Stimulated activated naive CD8-positive, alpha-beta T cell treated with anti-CD3 and anti-CD28 coated beads, Interleukin-15, amount 100 ng/mL, for 72 hours (primary cell): ENCODE data around the gene RUNX2.

Experiments used
- ATAC-seq: fragments of 150-1000 bp; cut with Tn5 transposase; 2 replicates; pipeline ENCODE4 v1.10.0; 2021; ENCODE audit warnings: mild to moderate bottlenecking, moderate library complexity
- DNase-seq, 2 donors: peaks; one replicate each; pipeline ENCODE4 v3.0.0; 2021 to 2022
- H3K27ac Mint-ChIP-seq, 2 donors: one replicate each; pipeline ENCODE4 v1.8.0; 2022; ENCODE audit warnings: mild to moderate bottlenecking in 2 of 2, mixed read lengths in 2 of 2, moderate library complexity in 2 of 2
- H3K27me3 Mint-ChIP-seq: one replicate; pipeline ENCODE4 v1.8.0; 2022; ENCODE audit warnings: mixed read lengths
- H3K4me1 Mint-ChIP-seq: one replicate; pipeline ENCODE4 v1.8.0; 2022; ENCODE audit warnings: mild to moderate bottlenecking, mixed read lengths
- H3K4me3 Mint-ChIP-seq, 2 donors: one replicate each; pipeline ENCODE4 v1.8.0; 2022; ENCODE audit warnings: mild to moderate bottlenecking in 2 of 2, mixed read lengths in 2 of 2, moderate library complexity in 1 of 2
- H3K9me3 Mint-ChIP-seq, 2 donors: one replicate each; pipeline ENCODE4 v1.8.0; 2022; ENCODE audit warnings: mixed read lengths in 2 of 2

Gene RUNX2

GRCh38 chr6:45630314-45630713 lies 302.2 kb downstream of the RUNX2 start:
- Mint-ChIP-seq H3K9me3 (peaks cover 4 to 8% of the 10 kb centered on the region in 2 donors), H3K4me3 (no peak overlapping the region), H3K4me1 (peaks cover 39% of the 10 kb centered on the region), H3K27me3 (peaks cover 8% of the 10 kb centered on the region), H3K27ac (no peak overlapping the region)
- ATAC-seq = no peak
- DNase-seq = no peak

GRCh38 chr6:45630801-45631200 lies 302.7 kb downstream of the RUNX2 start:
- no peak for DNase-seq
- H3K4me3 Mint-ChIP-seq = no peak overlapping the region
- peaks cover 34% of the 10 kb centered on the region for H3K4me1 Mint-ChIP-seq
- ATAC-seq = no peak
- peaks cover 4 to 8% of the 10 kb centered on the region in 2 donors for H3K9me3 Mint-ChIP-seq
- peaks cover 8% of the 10 kb centered on the region for H3K27me3 Mint-ChIP-seq
- H3K27ac Mint-ChIP-seq = no peak overlapping the region

DNA sequence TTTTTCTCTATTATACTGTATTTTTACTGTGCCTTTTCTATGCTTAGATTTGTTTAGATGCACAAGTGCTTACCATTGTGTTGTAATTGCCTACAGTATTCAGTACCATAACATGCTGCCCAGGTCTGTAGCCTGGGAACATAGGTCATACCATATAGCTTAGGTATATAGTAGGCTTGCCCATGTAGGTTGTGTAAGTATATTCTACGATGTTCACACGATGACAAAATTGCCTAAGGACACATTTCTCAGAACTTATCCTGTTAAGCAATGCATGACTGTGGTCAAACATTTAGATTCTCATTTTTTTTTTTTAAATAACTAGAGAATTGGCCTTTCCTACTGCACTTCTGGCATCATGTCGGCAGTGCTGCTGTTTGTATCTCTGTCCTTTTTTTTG lies 303.3 kb downstream of the RUNX2 start:
- ATAC-seq (no peak), DNase-seq (no peak)
- peaks cover 28% of the 10 kb centered on the region for H3K4me1 Mint-ChIP-seq
- H3K4me3 Mint-ChIP-seq = no peak overlapping the region
- H3K27ac Mint-ChIP-seq = no peak overlapping the region
- peaks cover 8% of the 10 kb centered on the region for H3K27me3 Mint-ChIP-seq
- peaks cover 4 to 8% of the 10 kb centered on the region in 2 donors for H3K9me3 Mint-ChIP-seq

DNA sequence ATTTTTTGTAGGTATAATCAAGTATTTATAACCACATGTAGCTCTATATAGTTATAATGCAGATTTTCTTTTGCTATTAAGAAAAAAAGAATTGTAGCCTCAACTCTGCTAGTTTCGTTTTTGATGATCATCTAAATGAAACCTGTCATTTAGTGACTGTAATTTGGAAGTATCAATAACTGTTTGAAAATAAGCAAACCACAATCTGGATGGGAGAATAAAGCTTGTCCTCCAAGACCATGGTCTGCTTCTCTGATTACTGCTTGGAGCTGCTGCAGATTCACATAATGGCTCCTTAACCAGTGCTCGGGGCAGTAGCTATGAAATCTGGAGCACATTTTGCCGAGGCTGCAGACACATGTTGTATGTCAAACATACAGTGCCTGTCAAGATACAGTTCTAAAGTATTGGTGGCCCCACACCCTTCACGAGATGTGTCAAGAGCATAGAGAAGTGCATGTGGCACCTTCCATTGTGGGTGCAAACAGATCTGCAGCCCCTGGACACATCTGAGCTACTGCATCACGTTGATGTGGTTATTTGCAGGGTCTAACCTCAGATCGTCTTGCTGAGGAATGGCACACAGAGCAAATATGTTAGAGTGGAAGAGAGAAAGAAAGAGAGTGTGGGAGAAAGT lies 305.3 kb downstream of the RUNX2 start:
- H3K27me3 Mint-ChIP-seq = no peaks in the 10 kb centered on the region
- no peak overlapping the region for H3K27ac Mint-ChIP-seq
- H3K4me1 Mint-ChIP-seq = peaks cover 10% of the 10 kb centered on the region
- H3K9me3 Mint-ChIP-seq = peaks cover 0 to 4% of the 10 kb centered on the region in 2 donors
- H3K4me3 Mint-ChIP-seq = no peak overlapping the region
- DNase-seq (no peak), ATAC-seq (no peak)

GRCh38 chr6:45634231-45634630 lies 306.1 kb downstream of the RUNX2 start:
- peaks cover 0 to 4% of the 10 kb centered on the region in 2 donors for H3K9me3 Mint-ChIP-seq
- H3K27ac Mint-ChIP-seq = no peak overlapping the region
- H3K4me3 Mint-ChIP-seq = no peak overlapping the region
- no peak for DNase-seq
- ATAC-seq = no peak
- H3K4me1 Mint-ChIP-seq = peaks cover 1% of the 10 kb centered on the region
- H3K27me3 Mint-ChIP-seq = no peaks in the 10 kb centered on the region

DNA sequence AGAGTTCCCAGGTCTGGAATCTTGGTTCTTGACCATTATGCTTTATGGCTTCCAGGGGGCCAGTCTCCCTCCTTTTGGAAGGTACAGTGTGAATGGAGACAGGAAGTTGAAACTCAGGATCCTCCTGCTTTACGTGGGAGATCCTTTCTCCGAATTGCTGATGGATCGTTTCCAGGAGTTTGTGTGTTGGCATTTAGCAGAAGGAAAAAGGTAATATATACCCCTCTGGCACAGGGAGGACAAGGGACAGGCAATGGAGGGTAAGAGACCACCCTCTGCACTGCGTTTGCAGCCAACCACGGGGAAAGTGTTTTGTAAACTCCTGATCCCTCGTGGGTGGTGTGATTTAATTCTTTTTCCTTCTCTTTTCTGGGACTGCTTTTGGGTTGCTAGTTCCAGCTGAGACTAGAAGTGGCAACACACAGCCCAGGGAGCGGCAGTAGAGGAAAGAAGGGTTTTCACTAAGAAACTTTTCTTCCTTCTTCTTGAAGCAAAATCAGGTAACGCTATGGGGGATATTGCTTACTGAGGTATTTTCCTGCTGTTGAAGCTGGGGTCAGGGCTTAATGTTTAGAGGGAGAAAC lies 307.2 kb downstream of the RUNX2 start:
- ATAC-seq = no peak
- Mint-ChIP-seq H3K4me3 (no peak overlapping the region), H3K4me1 (no peaks in the 10 kb centered on the region), H3K9me3 (no peaks in the 10 kb centered on the region), H3K27ac (no peak overlapping the region), H3K27me3 (no peaks in the 10 kb centered on the region)
- no peak for DNase-seq

GRCh38 chr6:45637056-45637455 lies 308.9 kb downstream of the RUNX2 start:
- no peak for DNase-seq
- Mint-ChIP-seq H3K9me3 (no peaks in the 10 kb centered on the region), H3K4me3 (no peak overlapping the region), H3K27ac (no peak overlapping the region), H3K27me3 (no peaks in the 10 kb centered on the region), H3K4me1 (no peaks in the 10 kb centered on the region)
- ATAC-seq = no peak

DNA sequence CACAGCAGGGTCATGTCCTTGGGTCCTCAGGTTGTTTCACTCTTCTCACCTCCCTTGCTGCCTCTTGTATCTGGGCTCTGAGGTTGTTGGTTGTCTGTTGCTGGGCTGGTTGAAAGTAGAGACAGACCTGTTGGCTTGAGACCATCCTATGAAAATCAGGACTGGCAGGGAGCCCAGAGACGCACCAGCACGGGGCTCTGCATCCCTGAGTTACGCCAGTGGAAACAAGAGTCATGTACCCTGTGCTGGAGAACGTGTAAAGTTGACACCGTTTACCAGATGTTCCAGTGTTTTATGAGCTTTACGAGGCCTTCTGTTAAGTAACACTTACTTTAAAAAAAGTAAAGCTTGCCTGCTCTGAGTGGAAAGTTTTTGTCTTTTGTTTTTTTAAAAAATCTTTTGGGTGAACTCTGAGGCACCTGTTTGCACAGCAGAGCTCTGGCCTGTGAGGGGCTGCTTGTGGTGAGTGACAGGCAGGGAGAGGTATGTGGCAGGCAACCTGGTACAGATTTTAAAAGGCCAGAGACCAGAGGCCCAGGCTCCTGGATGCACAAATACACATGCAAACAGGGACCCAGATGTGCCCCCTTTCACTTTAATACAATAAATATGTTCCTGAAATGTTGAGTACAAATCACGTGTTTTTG lies 309.6 kb downstream of the RUNX2 start:
- no peaks in the 10 kb centered on the region for H3K27me3 Mint-ChIP-seq
- DNase-seq = no peak
- no peaks in the 10 kb centered on the region for H3K9me3 Mint-ChIP-seq
- no peak overlapping the region for H3K27ac Mint-ChIP-seq
- H3K4me3 Mint-ChIP-seq = no peak overlapping the region
- no peak for ATAC-seq
- no peaks in the 10 kb centered on the region for H3K4me1 Mint-ChIP-seq

DNA sequence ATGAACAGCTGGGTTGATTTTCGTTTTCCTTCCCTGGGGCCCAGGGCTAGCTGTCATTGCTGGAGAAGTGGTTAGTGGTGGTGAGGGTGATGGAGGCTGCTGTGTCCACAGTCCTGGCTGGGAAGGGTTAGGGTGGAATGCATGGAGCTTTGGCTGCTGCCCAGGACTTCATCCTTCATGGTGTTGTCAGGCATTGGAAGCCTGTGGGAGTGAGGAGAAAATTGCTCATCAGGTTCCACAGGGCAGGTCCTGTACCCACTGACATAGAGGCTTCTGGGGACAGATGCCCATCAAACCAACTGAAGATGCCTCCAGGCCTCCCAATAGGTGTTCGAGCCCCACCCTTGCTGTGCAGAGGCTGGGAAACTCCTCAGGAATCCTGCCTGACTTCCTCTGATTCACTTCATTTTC lies 312.0 kb downstream of the RUNX2 start:
- Mint-ChIP-seq H3K4me1 (peaks cover 14% of the 10 kb centered on the region), H3K4me3 (no peak overlapping the region), H3K27me3 (peaks cover 11% of the 10 kb centered on the region), H3K27ac (no peak overlapping the region), H3K9me3 (no peaks in the 10 kb centered on the region)
- DNase-seq (no peak), ATAC-seq (no peak)

DNA sequence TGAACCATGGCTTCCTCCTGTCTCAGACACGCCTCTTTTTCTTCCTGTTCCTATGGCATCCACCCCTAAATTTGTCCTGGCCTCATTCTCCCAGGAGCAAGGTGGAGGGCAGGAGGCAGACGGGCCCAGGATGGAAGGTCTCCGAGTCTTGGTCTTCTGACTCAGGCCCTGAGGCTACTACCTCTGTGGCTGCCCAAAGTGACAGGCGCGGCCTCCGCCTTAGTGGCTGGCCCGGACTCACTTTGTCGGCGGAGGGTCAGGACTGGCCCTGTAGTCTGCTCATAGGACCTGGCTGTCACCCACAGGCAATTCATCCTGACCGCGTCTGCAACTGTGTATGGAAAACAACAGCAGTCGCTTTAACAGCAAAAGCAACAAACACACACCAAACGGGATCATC lies 312.7 kb downstream of the RUNX2 start:
- Mint-ChIP-seq H3K27ac (no peak overlapping the region), H3K27me3 (peaks cover 11% of the 10 kb centered on the region), H3K4me1 (peaks cover 22% of the 10 kb centered on the region), H3K9me3 (no peaks in the 10 kb centered on the region), H3K4me3 (no peak overlapping the region)
- ATAC-seq (no peak), DNase-seq (no peak)

DNA sequence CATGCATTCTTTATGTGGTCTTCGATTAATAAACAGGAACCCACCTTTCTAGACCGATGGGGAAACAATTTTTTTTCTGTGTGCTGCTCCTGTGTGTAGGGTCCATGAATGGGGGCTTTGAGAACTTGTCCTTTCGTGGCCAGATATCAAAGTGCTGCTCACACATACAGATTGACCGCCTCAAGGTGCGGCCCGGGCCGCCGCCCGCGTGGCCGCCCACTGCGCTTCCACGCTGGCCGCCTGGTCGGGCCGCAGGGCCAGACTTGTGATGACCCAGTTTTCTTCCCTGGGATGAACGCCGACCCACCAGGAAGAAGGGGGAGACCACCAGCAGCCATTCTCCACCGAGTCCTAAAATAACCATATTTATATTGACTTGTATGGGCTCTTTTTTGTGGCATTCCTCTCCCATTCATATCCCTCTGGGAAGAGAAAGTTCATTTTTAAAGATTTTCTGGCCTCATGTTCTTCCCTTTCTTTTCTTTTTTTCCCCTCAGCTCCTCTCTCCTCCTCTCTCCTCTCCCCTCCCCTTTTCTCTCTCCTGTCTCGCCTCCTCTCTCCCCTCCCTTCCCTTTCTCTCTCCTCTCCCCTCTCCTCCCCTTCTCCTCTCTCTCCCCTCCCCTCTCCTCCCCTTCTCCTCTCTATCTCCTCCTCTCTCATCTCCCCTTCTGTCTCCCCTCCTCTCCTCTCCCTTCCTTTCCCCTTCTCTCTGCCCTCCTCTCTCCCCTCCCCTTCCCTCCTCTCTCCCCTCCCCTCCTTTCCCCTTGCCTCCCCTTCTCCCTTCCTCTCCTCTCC lies 314.4 kb downstream of the RUNX2 start:
- Mint-ChIP-seq H3K27me3 (peaks cover 11% of the 10 kb centered on the region), H3K27ac (no peak overlapping the region), H3K9me3 (no peaks in the 10 kb centered on the region), H3K4me1 (peaks cover 36% of the 10 kb centered on the region), H3K4me3 (no peak overlapping the region)
- ATAC-seq (no peak), DNase-seq (no peak)

GRCh38 chr6:45643126-45643525 lies 315.0 kb downstream of the RUNX2 start:
- Mint-ChIP-seq H3K9me3 (no peaks in the 10 kb centered on the region), H3K4me1 (peaks cover 41% of the 10 kb centered on the region)

DNA sequence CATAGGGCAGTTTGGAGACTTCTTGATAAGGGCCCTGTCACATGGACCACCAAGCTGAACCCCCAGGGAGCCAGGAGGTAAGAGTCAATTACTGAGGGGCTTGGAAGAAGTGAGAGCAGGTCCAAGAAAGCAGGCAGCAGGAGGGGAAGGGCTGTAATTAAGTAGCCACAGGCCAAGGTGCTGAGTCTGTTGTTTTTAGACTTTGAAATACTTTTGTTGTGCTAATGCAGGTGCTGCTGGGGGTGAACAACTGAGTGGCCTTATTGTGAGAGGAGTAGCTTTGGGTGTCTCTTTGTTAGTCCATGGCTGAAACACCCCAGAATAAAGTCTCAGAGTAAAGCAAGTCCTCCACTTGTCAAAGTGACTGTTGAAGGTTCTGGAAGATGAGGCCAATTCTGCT lies 316.6 kb downstream of the RUNX2 start:
- ATAC-seq (no peak), DNase-seq (no peak)
- H3K4me1 Mint-ChIP-seq = peaks cover 41% of the 10 kb centered on the region
- peaks cover 11% of the 10 kb centered on the region for H3K27me3 Mint-ChIP-seq
- H3K27ac Mint-ChIP-seq = no peak overlapping the region
- no peak overlapping the region for H3K4me3 Mint-ChIP-seq
- H3K9me3 Mint-ChIP-seq = no peaks in the 10 kb centered on the region

More at GRCh38 chr6:45643126-45643525, 315.0 kb downstream of the RUNX2 start:
- H3K4me3 Mint-ChIP-seq = no peak overlapping the region
- no peak overlapping the region for H3K27ac Mint-ChIP-seq
- ATAC-seq = no peak
- peaks cover 11% of the 10 kb centered on the region for H3K27me3 Mint-ChIP-seq
- DNase-seq = no peak

DNA sequence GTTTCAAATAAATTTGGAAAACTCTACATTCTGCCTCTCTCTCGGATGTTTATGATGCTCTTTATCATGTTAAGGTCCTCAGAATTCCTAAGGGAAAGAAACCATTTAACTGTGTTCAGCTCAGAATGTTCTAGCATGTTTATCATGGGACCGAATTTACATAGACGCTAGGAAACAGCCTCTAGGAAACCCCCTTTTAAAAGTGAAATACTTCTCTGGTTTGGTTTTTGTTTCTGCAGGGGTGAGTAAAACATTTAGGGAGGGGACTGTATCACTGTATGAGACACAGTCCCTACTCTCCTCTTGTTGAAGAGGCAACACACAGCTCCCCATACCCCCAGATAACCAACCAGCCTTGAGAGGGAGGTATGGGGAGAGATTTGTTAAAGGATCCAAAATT lies 317.2 kb downstream of the RUNX2 start:
- ATAC-seq = peak; percentile 92
- no peak overlapping the region for H3K4me3 Mint-ChIP-seq
- no peak for DNase-seq
- peak overlapping the region in 1 of 2 donors; percentile 21 for H3K27ac Mint-ChIP-seq
- H3K27me3 Mint-ChIP-seq = peaks cover 11% of the 10 kb centered on the region
- no peaks in the 10 kb centered on the region for H3K9me3 Mint-ChIP-seq
- peaks cover 41% of the 10 kb centered on the region for H3K4me1 Mint-ChIP-seq

- Mint-ChIP-seq H3K27me3 (peaks cover 11% of the 10 kb centered on the region), H3K27ac (peak overlapping the region in 1 of 2 donors; percentile 63), H3K9me3 (no peaks in the 10 kb centered on the region), H3K4me1 (peaks cover 41% of the 10 kb centered on the region), H3K4me3 (no peak overlapping the region)
- ATAC-seq (no peak), DNase-seq (no peak)
These were observed 319.5 kb downstream of the RUNX2 start for GRCh38 chr6:45647341-45648261.
